Measurements from ENCODE around the gene C1orf87.

C1orf87 gene

GRCh38 chr1:60073605-60074278 lies at the start of gene C1orf87:
Gene C1orf87, minus strand, starts transcription at chr1:60073770. Its CDS starts 1,127 bp downstream, at chr1:60072643.
- no peak for DNase-seq (ENCODE audit: low spot score)

- no peak for DNase-seq (ENCODE audit: low spot score)
Measured at GRCh38 chr1:60118085-60118484, 44.5 kb upstream of the C1orf87 start.

DNA sequence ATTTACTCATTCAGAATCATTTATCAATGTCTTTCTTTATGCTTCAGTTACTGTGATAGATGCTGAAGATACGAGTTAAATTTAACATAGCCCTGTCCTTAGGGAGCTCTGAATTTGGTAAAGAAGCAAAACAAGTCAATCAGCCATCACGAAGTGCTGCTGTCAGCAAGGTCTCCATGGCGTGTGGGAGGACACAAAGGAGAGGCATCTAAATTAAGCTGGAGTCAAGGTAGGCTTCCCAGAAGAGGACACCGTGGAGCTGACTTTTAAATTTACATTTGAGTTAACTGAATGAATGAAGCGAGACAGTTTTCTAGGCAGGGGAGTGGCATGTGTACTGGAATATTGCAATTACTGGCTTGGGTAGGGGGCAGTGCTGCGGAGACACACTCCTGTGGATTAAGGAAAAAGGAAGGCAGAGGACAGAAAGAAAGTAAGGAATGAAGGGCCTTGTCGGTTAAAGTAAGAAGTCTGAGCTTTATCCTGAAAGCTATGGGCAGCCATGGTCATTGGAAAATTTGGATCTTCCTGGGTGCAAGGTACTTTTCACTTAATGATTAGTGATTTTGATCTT lies 41.3 kb upstream of the C1orf87 start:
- DNase-seq (ENCODE audit: low spot score), result no peak

DNA sequence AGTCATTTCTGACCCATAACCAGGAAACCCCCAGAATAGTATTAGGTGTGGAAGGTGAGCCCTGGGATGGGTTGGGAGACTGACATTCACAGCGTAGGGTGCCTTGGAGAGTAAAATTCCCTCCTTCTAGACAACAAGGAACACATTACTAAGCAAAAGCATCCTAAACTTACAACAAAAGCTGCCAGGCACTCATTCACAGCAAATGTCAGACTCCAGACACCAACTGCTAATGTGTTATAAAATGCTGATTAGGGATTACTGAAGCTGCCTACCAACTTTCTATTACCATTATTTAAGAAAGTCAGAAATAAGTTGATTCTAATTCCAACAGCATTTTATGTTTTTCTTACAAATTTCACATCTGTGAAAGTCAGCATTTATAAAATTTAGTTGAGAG lies 40.0 kb upstream of the C1orf87 start:
- no peak for DNase-seq (ENCODE audit: low spot score)

DNA sequence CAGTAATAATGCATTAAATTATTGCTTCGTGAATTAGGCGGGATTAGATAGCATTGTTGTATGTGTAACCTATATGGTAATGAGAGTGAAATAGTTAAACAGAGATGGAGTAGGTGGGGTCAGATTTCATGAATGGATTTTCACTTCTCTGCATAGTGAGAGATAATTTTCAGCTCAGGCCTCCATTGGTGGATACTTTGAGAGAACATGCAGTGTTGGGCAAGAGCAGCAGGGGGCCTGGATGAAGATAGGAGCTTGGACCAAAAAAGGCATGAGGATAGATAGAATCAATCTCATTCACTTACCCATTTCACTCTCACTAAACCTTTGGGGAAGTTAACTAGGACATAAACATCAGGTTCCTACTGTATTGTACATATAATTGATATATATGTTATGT lies 39.5 kb upstream of the C1orf87 start:
- no peak for DNase-seq (ENCODE audit: low spot score)

- no peak for DNase-seq (ENCODE audit: low spot score)
Measured at GRCh38 chr1:60111716-60112115, 38.1 kb upstream of the C1orf87 start.

- no peak for DNase-seq (ENCODE audit: low spot score)
Measured at GRCh38 chr1:60111118-60111517, 37.5 kb upstream of the C1orf87 start.

GRCh38 chr1:60108196-60108595 lies 34.6 kb upstream of the C1orf87 start:
- DNase-seq (ENCODE audit: low spot score), result no peak

GRCh38 chr1:60103186-60103585 lies 29.6 kb upstream of the C1orf87 start:
- no peak for DNase-seq (ENCODE audit: low spot score)

- no peak for DNase-seq (ENCODE audit: low spot score)
Measured at GRCh38 chr1:60102267-60103061, 28.9 kb upstream of the C1orf87 start.

GRCh38 chr1:60101516-60101915 lies 27.9 kb upstream of the C1orf87 start:
- DNase-seq (ENCODE audit: low spot score), result no peak

GRCh38 chr1:60091195-60091715 lies 17.7 kb upstream of the C1orf87 start:
- no peak for DNase-seq (ENCODE audit: low spot score)

DNA sequence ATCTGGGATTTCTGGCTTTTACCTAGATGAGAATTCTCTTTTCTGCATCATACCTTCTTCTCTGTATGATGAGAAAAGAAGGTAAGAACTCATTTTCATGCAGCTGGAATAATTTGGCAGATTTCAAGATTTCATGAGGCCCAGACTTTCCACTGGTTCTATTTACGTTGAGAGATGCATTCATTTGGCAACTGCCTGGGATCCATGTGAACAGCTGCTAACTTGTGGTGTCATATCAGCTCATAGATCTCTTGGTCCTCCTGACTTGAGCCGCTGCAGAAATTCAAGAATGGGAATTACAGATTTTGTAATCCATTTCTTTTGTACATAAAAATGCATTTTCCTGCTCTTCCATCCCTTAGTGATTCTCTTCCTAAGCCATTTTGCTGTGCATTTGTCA lies 17.1 kb upstream of the C1orf87 start:
- no peak for DNase-seq (ENCODE audit: low spot score)

GRCh38 chr1:60088620-60089155 lies 15.1 kb upstream of the C1orf87 start:
- DNase-seq (ENCODE audit: low spot score), result peak; percentile 13

DNA sequence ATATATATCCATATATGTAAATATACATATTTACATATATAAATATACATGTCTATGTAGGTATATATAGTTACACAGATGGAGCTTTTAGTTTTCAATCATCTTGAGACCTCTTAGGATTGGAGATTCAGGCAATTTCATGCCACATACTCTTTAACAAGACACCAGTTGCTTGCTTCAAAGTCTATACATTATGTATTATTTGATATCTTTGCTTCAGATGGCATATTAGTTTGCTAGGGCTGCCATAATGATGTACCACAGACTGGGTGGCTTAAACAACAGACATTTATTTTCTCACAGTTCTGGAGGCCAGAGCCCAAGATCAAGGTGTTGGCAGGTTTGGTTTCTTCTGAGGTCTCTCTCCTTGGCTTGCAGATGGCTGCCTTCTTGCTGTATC lies 14.1 kb upstream of the C1orf87 start:
- DNase-seq (ENCODE audit: low spot score), result no peak

DNA sequence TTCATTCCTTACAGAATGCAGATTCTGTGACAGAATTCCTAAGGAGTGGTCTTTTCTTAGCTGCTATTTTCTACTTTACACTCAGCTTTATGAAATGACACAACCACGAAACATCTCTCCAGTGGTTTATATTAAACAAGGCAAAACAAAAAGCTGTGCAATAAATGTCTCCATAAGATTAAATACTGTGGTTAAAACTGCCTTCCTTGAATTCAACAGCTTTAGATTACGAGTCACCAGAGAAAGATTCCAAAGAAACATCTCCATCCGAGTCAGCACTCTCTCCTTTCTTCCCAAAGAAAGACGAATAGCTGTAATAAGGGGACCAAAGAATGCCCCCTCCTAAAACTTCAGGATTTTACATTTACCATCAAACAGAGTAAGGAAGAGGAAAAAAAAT lies 4.6 kb upstream of the C1orf87 start:
- DNase-seq (ENCODE audit: low spot score), result no peak

- DNase-seq (ENCODE audit: low spot score), result no peak
Measured at GRCh38 chr1:60071296-60071695, 2.3 kb downstream of the C1orf87 start.

DNA sequence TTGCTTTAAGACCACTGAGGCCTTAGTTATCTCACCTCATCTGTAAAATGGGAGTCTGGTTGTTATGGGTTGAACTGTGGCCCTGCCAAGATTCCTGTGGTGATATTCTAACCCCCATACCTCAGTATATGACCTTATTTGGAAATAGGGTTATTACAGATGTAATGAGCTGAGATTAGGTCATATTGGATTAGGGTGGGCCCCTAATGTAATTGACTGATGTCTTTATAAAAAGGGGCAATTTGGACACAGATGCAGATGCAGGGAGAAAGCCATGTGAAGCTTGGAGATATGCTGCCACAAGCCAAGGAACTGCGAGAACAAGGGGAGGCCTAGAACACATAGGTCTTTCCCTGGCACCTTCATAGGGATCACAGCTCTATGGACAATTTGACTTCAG lies 3.9 kb downstream of the C1orf87 start:
- no peak for DNase-seq (ENCODE audit: low spot score)

- DNase-seq (ENCODE audit: low spot score), result no peak
Measured at GRCh38 chr1:60068393-60069045, 5.1 kb downstream of the C1orf87 start.

GRCh38 chr1:60066001-60066400 lies 7.6 kb downstream of the C1orf87 start:
- no peak for DNase-seq (ENCODE audit: low spot score)

- no peak for DNase-seq (ENCODE audit: low spot score)
Measured at GRCh38 chr1:60065199-60065598, 8.4 kb downstream of the C1orf87 start.

DNA sequence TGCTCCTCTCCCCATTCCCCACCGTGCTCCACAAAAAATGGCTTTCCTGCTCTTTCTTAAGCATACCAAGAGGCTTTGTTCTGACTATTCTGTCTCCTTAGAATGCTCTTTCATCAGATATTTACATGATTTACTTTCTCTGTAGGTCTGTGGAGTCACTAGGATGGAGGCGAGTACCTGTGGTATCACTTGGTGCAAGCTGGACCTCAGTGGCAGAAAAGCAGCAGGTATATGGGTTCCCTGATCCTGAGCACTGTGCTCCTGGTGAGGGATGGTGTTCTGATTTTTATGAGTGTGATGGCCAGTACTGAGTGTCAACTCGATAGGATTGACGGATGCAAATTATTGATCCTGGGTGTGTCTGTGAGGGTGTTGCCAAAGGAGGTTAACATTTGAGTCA lies 10.0 kb downstream of the C1orf87 start:
- DNase-seq (ENCODE audit: low spot score), result no peak

Data from NAMALWA (cell line).